H9 (cell line): Measurements from ENCODE around the gene CEBPE. TPM values are rescaled to one million over a fixed set of nuclear protein-coding genes. Genes with fewer than 3 reads are reported as not detected.

Source experiments
- DNase-seq: peaks from one replicate; pipeline ENCODE4 v3.0.0-alpha.2; 2017
- H2AFZ ChIP-seq: one replicate; pipeline ENCODE4 v1.6.1; 2013; ENCODE audit warnings: mild to moderate bottlenecking, low read length, control low read depth, moderate library complexity
- H2AK5ac ChIP-seq: 2 replicates; pipeline ENCODE4 v1.6.1; 2013; ENCODE audit warnings: low read length, control low read depth, mixed read lengths; ENCODE audit not compliant: insufficient read length
- H2BK120ac ChIP-seq: one replicate; pipeline ENCODE4 v1.6.1; 2013; ENCODE audit warnings: low read depth, mild to moderate bottlenecking, low read length, control low read depth, inconsistent platforms; ENCODE audit not compliant: poor library complexity, severe bottlenecking
- H2BK12ac ChIP-seq: 2 replicates; pipeline ENCODE4 v1.6.1; 2013; ENCODE audit warnings: low read length, control low read depth, mixed read lengths, low read depth; ENCODE audit not compliant: insufficient read length
- H2BK15ac ChIP-seq: 2 replicates; pipeline ENCODE4 v1.6.1; 2013; ENCODE audit warnings: low read depth, low read length, control low read depth
- H2BK20ac ChIP-seq: one replicate; pipeline ENCODE4 v1.6.1; 2013; ENCODE audit warnings: low read depth, mild to moderate bottlenecking, low read length, control low read depth, inconsistent platforms; ENCODE audit not compliant: poor library complexity, severe bottlenecking
- H2BK5ac ChIP-seq: 2 replicates; pipeline ENCODE4 v1.6.1; 2013; ENCODE audit warnings: low read length, control low read depth, mixed read lengths; ENCODE audit not compliant: insufficient read length
- H3K14ac ChIP-seq: 2 replicates; pipeline ENCODE4 v1.6.1; 2013; ENCODE audit warnings: low read length, control low read depth; ENCODE audit not compliant: insufficient read depth
- H3K18ac ChIP-seq: 2 replicates; pipeline ENCODE4 v1.6.1; 2013; ENCODE audit warnings: low read depth, mild to moderate bottlenecking, mixed read lengths, low read length, control low read depth; ENCODE audit not compliant: insufficient read length
- H3K23ac ChIP-seq: 2 replicates; pipeline ENCODE4 v1.6.1; 2013; ENCODE audit warnings: low read length, control low read depth, mixed read lengths, low read depth; ENCODE audit not compliant: insufficient read length
- H3K23me2 ChIP-seq: 2 replicates; pipeline ENCODE4 v1.6.1; 2013; ENCODE audit warnings: low read depth, mild to moderate bottlenecking, mixed read lengths, low read length, control low read depth; ENCODE audit not compliant: insufficient read length, poor library complexity, severe bottlenecking
- H3K27ac ChIP-seq: 2 replicates; pipeline ENCODE4 v1.5.1; 2013; ENCODE audit warnings: low read length, control low read depth, mixed read lengths, low read depth; ENCODE audit not compliant: insufficient read length
- H3K27me3 ChIP-seq: 2 replicates; pipeline ENCODE4 v1.6.1; 2013; ENCODE audit warnings: low read length, control low read depth, inconsistent platforms; ENCODE audit not compliant: insufficient read depth
- H3K4ac ChIP-seq: 2 replicates; pipeline ENCODE4 v1.6.1; 2013; ENCODE audit warnings: low read depth, mild to moderate bottlenecking, control low read depth, inconsistent platforms, low read length, moderate library complexity
- H3K4me1 ChIP-seq: 2 replicates; pipeline ENCODE4 v1.6.1; 2013; ENCODE audit warnings: low read length, control low read depth, inconsistent platforms; ENCODE audit not compliant: insufficient read depth
- H3K4me2 ChIP-seq: 2 replicates; pipeline ENCODE4 v1.6.1; 2013; ENCODE audit warnings: low read length, control low read depth, mixed read lengths; ENCODE audit not compliant: insufficient read length, insufficient read depth
- H3K56ac ChIP-seq: 2 replicates; pipeline ENCODE4 v1.6.1; 2013; ENCODE audit warnings: low read depth, mild to moderate bottlenecking, mixed read lengths, low read length, control low read depth; ENCODE audit not compliant: insufficient read length
- H3K79me1 ChIP-seq: 2 replicates; pipeline ENCODE4 v1.6.1; 2013; ENCODE audit warnings: low read depth, mild to moderate bottlenecking, moderate library complexity, low read length, control low read depth, inconsistent platforms; ENCODE audit not compliant: insufficient read depth, poor library complexity, severe bottlenecking
- H3K79me2 ChIP-seq: 2 replicates; pipeline ENCODE4 v1.6.1; 2013; ENCODE audit warnings: low read length, control low read depth, inconsistent platforms; ENCODE audit not compliant: insufficient read depth
- H3K9ac ChIP-seq: 2 replicates; pipeline ENCODE4 v1.6.1; 2013; ENCODE audit warnings: low read length, control low read depth, mixed read lengths; ENCODE audit not compliant: insufficient read length; ENCODE audit errors: extremely low read depth
- H3K9me3 ChIP-seq: one replicate; pipeline ENCODE4 v1.6.1; 2013; ENCODE audit warnings: low read depth, low read length, inconsistent platforms; ENCODE audit not compliant: control insufficient read depth
- H3T11ph ChIP-seq: one replicate; pipeline ENCODE4 v1.6.1; 2013; ENCODE audit warnings: mild to moderate bottlenecking, low read length, control low read depth, inconsistent platforms
- H4K20me1 ChIP-seq: one replicate; pipeline ENCODE4 v1.6.1; 2013; ENCODE audit not compliant: control insufficient read depth, insufficient read length, insufficient read depth
- H4K5ac ChIP-seq: 2 replicates; pipeline ENCODE4 v1.6.1; 2013; ENCODE audit warnings: low read depth, mild to moderate bottlenecking, mixed read lengths, low read length, control low read depth; ENCODE audit not compliant: insufficient read length
- H4K8ac ChIP-seq: replicated peaks from 2 replicates; pipeline ENCODE4 v1.6.1; 2013; ENCODE audit warnings: low read length, control low read depth, mixed read lengths, low read depth; ENCODE audit not compliant: insufficient read length
- H4K91ac ChIP-seq: 2 replicates; pipeline ENCODE4 v1.6.1; 2013; ENCODE audit warnings: low read depth, mild to moderate bottlenecking, moderate library complexity, mixed read lengths, low read length, control low read depth; ENCODE audit not compliant: insufficient read length
- H3K27ac Mint-ChIP-seq, 3 experiments: 2 replicates in 2 of 3; 3 replicates in 1 of 3; pipeline ENCODE4 v1.8.0; 2020 to 2021; ENCODE audit warnings: mixed read lengths in 3 of 3, mild to moderate bottlenecking in 1 of 3, moderate library complexity in 1 of 3
- H3K27me3 Mint-ChIP-seq: 2 replicates; pipeline ENCODE4 v1.8.0; 2021; ENCODE audit warnings: low read depth, mild to moderate bottlenecking, moderate library complexity, mixed read lengths
- H3K36me3 Mint-ChIP-seq, 3 experiments: 2 replicates in 2 of 3; 3 replicates in 1 of 3; pipeline ENCODE4 v1.8.0; 2020 to 2021; ENCODE audit warnings: low read depth in 3 of 3, mixed read lengths in 3 of 3; ENCODE audit not compliant: insufficient read depth in 1 of 3
- H3K4me1 Mint-ChIP-seq, 2 experiments: 2 replicates each; pipeline ENCODE4 v1.8.0; 2020; ENCODE audit warnings: mixed read lengths in 2 of 2
- H3K4me3 Mint-ChIP-seq, 2 experiments: 2 replicates in 1 of 2; 3 replicates in 1 of 2; pipeline ENCODE4 v1.8.0; 2020 to 2021; ENCODE audit warnings: mild to moderate bottlenecking in 2 of 2, mixed read lengths in 2 of 2, moderate library complexity in 1 of 2
- H3K9me3 Mint-ChIP-seq, 2 experiments: 2 replicates in 1 of 2; 3 replicates in 1 of 2; pipeline ENCODE4 v1.8.0; 2020; ENCODE audit warnings: mild to moderate bottlenecking in 2 of 2, mixed read lengths in 2 of 2, moderate library complexity in 1 of 2
- WGBS: extraction: QIAGEN DNeasy Blood & Tissue Kit; methylation state at CpG from one replicate; pipeline ENCODE4 v1.1.7; 2013; ENCODE audit warnings: missing lambda C conversion rate, low lambda C conversion rate, mixed read lengths; ENCODE audit not compliant: insufficient read length; ENCODE audit errors: extremely low coverage; 5-methylcytosine and 5-hydroxymethylcytosine counted together
- total RNA-seq: library from RNA; stranded (reverse); gene quantifications from 2 replicates; pipeline ENCODE4 v1.2.1, GENCODE V29; 2021
- TF ChIP-seq, protein P1 (sequence below): fragments of 200-600 bp; sonication (generic); conservative IDR thresholded peaks from 3 replicates; pipeline ENCODE4 v1.8.0; 2021; ENCODE audit warnings: antibody characterized with exemption, mild to moderate bottlenecking

The CEBPE gene
- total RNA-seq, 1 experiment from 2014 or later, result not detected

DNA sequence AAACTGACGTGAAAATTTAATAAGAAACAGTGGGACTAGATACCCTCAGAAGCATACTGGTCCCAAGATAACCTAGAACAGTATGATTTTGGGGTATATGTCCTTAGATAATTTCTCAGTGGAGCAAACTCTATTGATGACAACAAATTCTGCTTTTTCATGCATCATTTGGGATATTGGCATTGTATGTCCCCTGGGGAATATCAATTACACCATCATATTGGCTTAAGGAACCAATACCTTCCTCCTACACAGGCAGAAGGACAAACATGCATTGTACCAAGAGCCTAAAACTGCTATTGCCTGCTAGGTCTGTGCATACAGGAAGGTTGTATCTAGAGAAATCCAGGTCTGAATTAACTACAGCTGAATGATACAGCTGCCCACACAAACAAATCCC is 44.1 kb downstream of the CEBPE start:
- Mint-ChIP-seq H3K27ac (no peak overlapping the region), H3K9me3 (no peaks in the 10 kb centered on the region), H3K4me3 (no peak overlapping the region), H3K36me3 (peaks cover 34 to 84% (median 75%) of the 10 kb centered on the region in 3 experiments; a peak in 6 of 7 replicates), H3K4me1 (peaks cover 21 to 23% of the 10 kb centered on the region in 2 experiments), H3K27me3 (no peaks in the 10 kb centered on the region; the same call in 1 of the 2 replicates)
- no peak overlapping the region for H2BK20ac ChIP-seq
- no peak overlapping the region for H3K14ac ChIP-seq
- no peak overlapping the region for H4K5ac ChIP-seq
- WGBS, result no CpG with 5 or more reads among the region's 1 CpG
- H2AK5ac ChIP-seq, result no peak overlapping the region
- no peak overlapping the region for H2BK15ac ChIP-seq
- H3K9me3 ChIP-seq, result no peaks in the 10 kb centered on the region
- no peak overlapping the region for H3K4me2 ChIP-seq
- DNase-seq, result no peak
- TF ChIP-seq, protein P1, sequence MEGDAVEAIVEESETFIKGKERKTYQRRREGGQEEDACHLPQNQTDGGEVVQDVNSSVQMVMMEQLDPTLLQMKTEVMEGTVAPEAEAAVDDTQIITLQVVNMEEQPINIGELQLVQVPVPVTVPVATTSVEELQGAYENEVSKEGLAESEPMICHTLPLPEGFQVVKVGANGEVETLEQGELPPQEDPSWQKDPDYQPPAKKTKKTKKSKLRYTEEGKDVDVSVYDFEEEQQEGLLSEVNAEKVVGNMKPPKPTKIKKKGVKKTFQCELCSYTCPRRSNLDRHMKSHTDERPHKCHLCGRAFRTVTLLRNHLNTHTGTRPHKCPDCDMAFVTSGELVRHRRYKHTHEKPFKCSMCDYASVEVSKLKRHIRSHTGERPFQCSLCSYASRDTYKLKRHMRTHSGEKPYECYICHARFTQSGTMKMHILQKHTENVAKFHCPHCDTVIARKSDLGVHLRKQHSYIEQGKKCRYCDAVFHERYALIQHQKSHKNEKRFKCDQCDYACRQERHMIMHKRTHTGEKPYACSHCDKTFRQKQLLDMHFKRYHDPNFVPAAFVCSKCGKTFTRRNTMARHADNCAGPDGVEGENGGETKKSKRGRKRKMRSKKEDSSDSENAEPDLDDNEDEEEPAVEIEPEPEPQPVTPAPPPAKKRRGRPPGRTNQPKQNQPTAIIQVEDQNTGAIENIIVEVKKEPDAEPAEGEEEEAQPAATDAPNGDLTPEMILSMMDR, result no peak
- no peak overlapping the region for H2BK5ac ChIP-seq
- H3K56ac ChIP-seq, result no peak overlapping the region
- no peak overlapping the region for H3K18ac ChIP-seq
- no peak overlapping the region for H2BK120ac ChIP-seq
- no peak overlapping the region for H4K8ac ChIP-seq
- no peak overlapping the region for H3K9ac ChIP-seq
- H3K79me1 ChIP-seq, result no peaks in the 10 kb centered on the region
- H2AFZ ChIP-seq, result no peak overlapping the region
- no peaks in the 10 kb centered on the region for H4K20me1 ChIP-seq
- H3K27me3 ChIP-seq, result no peaks in the 10 kb centered on the region
- no peaks in the 10 kb centered on the region for H3K4me1 ChIP-seq
- no peak overlapping the region for H3T11ph ChIP-seq
- no peak overlapping the region for H2BK12ac ChIP-seq
- peaks cover 5% of the 10 kb centered on the region; the same call in 1 of the 2 replicates for H3K79me2 ChIP-seq
- H3K27ac ChIP-seq, result no peak overlapping the region
- H3K4ac ChIP-seq, result no peak overlapping the region
- peaks cover 12% of the 10 kb centered on the region for H3K23me2 ChIP-seq
- H4K91ac ChIP-seq, result no peak overlapping the region
- H3K23ac ChIP-seq, result no peak overlapping the region
